ENCODE measurements around the gene EXOSC2.
A peak's percentile ranks its signal among the peaks of the same experiment; 100 is the strongest.

DNA sequence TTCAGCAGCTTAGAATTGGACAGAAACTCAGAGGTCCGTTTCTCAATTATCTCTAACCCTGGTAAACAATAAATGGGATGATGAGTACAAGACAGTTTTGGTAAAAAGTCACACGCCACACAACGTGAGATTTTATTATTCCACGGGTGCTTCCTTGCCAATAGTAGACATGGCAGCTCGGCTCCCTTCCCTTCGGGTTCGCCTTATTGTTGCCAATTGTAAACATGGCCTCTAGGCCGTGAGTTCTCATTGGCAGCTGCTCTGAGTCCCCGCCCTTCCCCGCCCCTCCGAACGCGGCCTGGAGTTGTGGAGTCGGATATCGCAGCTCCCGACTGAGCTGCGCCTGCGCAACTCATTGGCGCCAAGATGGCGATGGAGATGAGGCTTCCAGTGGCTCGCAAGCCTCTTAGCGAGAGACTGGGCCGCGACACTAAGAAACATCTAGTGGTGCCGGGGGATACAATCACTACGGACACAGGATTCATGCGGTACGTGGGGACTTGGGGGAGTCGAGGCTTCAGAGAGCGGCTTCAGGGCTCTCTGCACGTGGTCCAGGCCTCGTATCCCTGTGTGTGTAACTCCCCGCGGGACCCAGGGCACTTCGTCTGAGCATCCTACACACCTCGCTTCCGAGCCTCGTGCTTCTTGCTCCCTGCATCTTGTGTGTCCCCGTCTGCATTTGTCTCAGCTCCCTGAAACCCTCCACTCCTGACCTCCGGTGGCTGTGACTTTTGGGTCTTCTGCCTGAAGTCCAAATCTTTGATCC, at the start of gene EXOSC2:
- TF ChIP-seq POLR2A (IDR thresholded peaks at IDR 0.05), result peak; percentile 74
- peak; percentile 49 to 91 (median 82) for TF ChIP-seq POLR2AphosphoS5 (IDR thresholded peaks at IDR 0.05)
- TF ChIP-seq, protein P1, sequence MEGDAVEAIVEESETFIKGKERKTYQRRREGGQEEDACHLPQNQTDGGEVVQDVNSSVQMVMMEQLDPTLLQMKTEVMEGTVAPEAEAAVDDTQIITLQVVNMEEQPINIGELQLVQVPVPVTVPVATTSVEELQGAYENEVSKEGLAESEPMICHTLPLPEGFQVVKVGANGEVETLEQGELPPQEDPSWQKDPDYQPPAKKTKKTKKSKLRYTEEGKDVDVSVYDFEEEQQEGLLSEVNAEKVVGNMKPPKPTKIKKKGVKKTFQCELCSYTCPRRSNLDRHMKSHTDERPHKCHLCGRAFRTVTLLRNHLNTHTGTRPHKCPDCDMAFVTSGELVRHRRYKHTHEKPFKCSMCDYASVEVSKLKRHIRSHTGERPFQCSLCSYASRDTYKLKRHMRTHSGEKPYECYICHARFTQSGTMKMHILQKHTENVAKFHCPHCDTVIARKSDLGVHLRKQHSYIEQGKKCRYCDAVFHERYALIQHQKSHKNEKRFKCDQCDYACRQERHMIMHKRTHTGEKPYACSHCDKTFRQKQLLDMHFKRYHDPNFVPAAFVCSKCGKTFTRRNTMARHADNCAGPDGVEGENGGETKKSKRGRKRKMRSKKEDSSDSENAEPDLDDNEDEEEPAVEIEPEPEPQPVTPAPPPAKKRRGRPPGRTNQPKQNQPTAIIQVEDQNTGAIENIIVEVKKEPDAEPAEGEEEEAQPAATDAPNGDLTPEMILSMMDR (IDR thresholded peaks at IDR 0.05), result no peak
- TF ChIP-seq EP300 (IDR thresholded peaks at IDR 0.05; ENCODE audit: low read depth), result no peak
